Mesodermal cell (in vitro differentiated cells): ENCODE data around the gene AGAP1.

ENCODE experiments used
- H3K27ac ChIP-seq: 2 replicates; pipeline ENCODE4 v1.7.0; 2013; ENCODE audit warnings: mild to moderate bottlenecking, low read depth, low read length, moderate library complexity; ENCODE audit not compliant: severe bottlenecking
- H3K36me3 ChIP-seq: 2 replicates; pipeline ENCODE4 v1.7.1; 2013; ENCODE audit warnings: mild to moderate bottlenecking, low read length, moderate library complexity; ENCODE audit not compliant: control insufficient read depth, insufficient read depth
- H3K4me1 ChIP-seq: one replicate; pipeline ENCODE4 v1.7.1; 2013; ENCODE audit warnings: mild to moderate bottlenecking, low read length; ENCODE audit not compliant: insufficient read depth, control insufficient read depth, poor library complexity, severe bottlenecking
- H3K4me3 ChIP-seq: 2 replicates; pipeline ENCODE4 v1.7.0; 2013; ENCODE audit warnings: low read length, control low read depth, mild to moderate bottlenecking; ENCODE audit not compliant: insufficient read depth, poor library complexity, severe bottlenecking; ENCODE audit errors: extremely low read depth
- H3K9me3 ChIP-seq: 2 replicates; pipeline ENCODE4 v1.7.1; 2013; ENCODE audit warnings: mild to moderate bottlenecking, low read length, moderate library complexity; ENCODE audit not compliant: control insufficient read depth
- WGBS, 2 experiments: methylation state at CpG; one replicate each; pipeline ENCODE4 v1.1.5; 2013; ENCODE audit warnings: missing lambda C conversion rate in 2 of 2; ENCODE audit not compliant: insufficient coverage in 2 of 2; 5-methylcytosine and 5-hydroxymethylcytosine counted together

AGAP1 gene

GRCh38 chr2:235709969-235710879, 216.4 kb downstream of the AGAP1 start:
- Histone ChIP-seq H3K27ac (no peak overlapping the region), H3K4me3 (no peak overlapping the region), H3K36me3 (peaks cover 15% of the 10 kb centered on the region), H3K4me1 (peaks cover 14% of the 10 kb centered on the region), H3K9me3 (no peaks in the 10 kb centered on the region)
- WGBS, 2 experiments: 88 to 89% methylated on average over 22 to 23 of the region's 27 CpGs

DNA sequence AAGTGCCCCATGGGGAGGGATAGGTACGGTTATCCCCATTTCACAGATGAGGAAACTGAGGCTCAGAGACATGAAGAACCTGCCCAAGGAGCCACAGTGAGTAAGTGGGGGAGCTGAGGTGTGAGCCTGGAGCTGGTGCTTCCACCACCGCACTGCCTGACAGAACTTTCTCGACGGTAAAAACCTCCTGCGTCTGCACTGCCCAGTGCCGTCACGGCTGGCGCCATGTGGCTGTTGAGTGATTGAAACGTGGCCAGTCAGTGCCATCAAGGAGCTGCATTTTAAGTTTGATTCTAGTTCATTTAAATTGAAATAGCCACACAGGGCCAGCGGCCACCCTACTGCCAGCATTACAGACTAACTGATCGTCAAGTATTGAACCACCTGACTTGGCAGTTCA, 217.1 kb downstream of the AGAP1 start:
- Histone ChIP-seq H3K36me3 (peaks cover 15% of the 10 kb centered on the region), H3K27ac (no peak overlapping the region), H3K4me1 (peaks cover 14% of the 10 kb centered on the region), H3K9me3 (no peaks in the 10 kb centered on the region), H3K4me3 (no peak overlapping the region)
- 94 to 98% methylated on average over 10 of the region's 11 CpGs for WGBS, 2 experiments

DNA sequence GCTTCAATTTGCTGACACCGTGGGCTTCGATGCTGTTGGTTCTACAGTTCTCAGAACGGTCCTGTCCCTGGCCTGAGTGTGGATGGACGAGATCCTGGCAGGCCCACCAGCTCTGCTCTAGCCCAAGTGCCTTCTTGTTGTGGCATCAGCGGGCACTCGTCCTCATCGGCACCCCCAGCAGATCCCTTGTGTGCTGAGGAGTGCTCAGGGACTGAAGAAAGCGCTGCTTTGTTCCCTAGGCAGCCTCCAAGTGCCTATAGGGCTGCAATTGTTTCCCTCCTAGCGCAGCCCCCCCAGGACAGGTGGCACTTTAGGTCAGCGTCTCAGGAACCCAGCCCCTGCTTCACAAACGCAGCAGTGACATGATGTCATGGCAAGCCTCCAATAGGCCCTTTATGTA, 217.7 kb downstream of the AGAP1 start:
- Histone ChIP-seq H3K4me1 (peaks cover 14% of the 10 kb centered on the region), H3K4me3 (no peak overlapping the region), H3K9me3 (no peaks in the 10 kb centered on the region), H3K27ac (no peak overlapping the region), H3K36me3 (peaks cover 15% of the 10 kb centered on the region)
- WGBS, 2 experiments: 93 to 97% methylated on average over 11 of the region's 11 CpGs

DNA sequence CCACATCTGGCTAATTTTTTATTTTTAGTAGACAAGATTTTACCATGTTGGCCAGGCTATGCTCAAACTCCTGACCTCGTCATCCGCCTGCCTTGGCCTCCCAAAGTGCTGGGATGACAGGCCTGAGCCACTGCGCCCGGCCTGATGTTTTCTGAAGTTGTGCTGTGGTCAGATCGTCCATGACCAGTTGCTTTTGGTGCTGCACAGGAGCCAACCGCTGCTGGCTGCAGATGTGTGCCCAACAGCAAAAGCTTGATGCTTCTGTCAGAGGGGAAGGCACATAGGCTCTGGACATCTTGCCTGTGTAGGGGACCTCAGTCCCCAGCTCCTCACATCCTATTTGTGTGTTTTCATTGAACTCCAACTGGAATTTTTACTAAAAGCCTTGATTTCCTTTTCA, 218.3 kb downstream of the AGAP1 start:
- Histone ChIP-seq H3K36me3 (peaks cover 15% of the 10 kb centered on the region), H3K27ac (no peak overlapping the region), H3K9me3 (no peaks in the 10 kb centered on the region), H3K4me1 (peaks cover 14% of the 10 kb centered on the region), H3K4me3 (no peak overlapping the region)
- 93 to 98% methylated on average over 6 of the region's 6 CpGs for WGBS, 2 experiments

DNA sequence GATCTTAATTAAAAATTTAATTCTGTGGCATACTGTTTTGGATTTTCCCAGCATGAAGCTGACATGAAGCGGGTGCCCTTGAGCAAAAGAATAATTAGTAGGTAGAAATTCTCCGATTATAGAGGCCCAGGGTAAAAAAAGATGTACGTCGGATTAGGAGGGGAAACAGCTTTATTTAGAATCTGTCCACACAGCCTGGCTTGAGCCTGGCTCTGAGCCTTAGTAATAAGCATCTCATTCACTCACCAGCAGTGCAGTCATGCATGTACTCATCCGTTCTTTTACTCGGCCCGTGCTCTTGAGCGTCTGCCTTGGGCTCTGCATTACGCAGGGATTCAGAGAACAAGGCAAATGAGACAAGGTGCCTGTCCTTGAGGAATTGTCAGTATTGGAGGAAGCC, 219.3 kb downstream of the AGAP1 start:
- H3K27ac ChIP-seq: no peak overlapping the region
- H3K4me1 ChIP-seq: peaks cover 14% of the 10 kb centered on the region
- H3K4me3 ChIP-seq: no peak overlapping the region
- peaks cover 15% of the 10 kb centered on the region for H3K36me3 ChIP-seq
- H3K9me3 ChIP-seq: no peaks in the 10 kb centered on the region
- WGBS, 2 experiments: 92 to 96% methylated on average over 9 of the region's 9 CpGs

- 90 to 98% methylated on average over 5 to 8 of the region's 10 CpGs for WGBS, 2 experiments
- Histone ChIP-seq H3K27ac (no peak overlapping the region), H3K4me1 (peaks cover 7% of the 10 kb centered on the region), H3K36me3 (peaks cover 11% of the 10 kb centered on the region), H3K9me3 (no peaks in the 10 kb centered on the region), H3K4me3 (no peak overlapping the region)
These were observed 221.8 kb downstream of the AGAP1 start for GRCh38 chr2:235715601-235716000.

- peaks cover 6% of the 10 kb centered on the region for H3K36me3 ChIP-seq
- peaks cover 7% of the 10 kb centered on the region for H3K4me1 ChIP-seq
- no peak overlapping the region for H3K4me3 ChIP-seq
- no peak overlapping the region for H3K27ac ChIP-seq
- WGBS, 2 experiments: 93 to 99% methylated on average over 7 to 11 of the region's 13 CpGs
- H3K9me3 ChIP-seq: no peaks in the 10 kb centered on the region
These were observed 223.1 kb downstream of the AGAP1 start for GRCh38 chr2:235716875-235717496.

DNA sequence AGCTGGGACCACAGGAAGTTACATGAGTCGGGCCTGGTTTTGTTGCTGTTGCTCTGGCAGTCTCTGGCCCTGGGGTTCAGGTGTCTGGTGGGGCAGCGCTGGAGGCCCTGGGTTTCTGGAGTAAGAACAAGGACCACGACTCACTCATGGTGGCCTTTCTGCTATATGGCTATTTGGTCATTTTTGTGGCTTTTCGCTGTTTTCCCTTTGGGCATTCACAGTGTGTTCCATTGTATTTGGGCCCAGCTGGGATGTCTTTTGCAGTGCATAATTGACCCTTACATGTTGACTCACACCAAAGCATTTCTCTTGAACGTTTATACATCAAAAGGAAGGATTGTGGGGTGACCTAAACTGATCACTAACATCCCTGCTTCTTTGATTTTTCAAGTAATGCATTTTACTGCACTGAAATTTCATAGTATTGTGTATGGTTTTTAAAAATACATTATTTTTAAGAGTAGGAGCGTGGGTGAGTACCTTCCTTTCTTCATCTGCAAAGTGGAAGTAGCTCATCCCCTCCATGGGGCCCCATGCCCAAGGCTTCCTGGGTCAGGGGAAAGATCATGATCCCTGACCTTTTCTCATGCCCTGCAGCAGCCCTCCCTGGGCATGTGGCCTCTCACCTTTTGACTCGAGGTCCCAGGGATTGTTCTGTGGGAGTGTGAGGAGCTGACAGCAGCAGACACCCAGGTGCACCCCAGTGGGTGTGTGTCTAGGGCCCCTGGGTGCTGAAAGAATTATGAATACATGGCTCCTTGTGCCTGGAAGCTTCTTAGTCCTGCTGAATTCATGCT, 225.5 kb downstream of the AGAP1 start:
- Histone ChIP-seq H3K4me3 (no peak overlapping the region), H3K36me3 (peaks cover 13% of the 10 kb centered on the region)
- 91 to 93% methylated on average over 2 to 6 of the region's 7 CpGs for WGBS, 2 experiments

DNA sequence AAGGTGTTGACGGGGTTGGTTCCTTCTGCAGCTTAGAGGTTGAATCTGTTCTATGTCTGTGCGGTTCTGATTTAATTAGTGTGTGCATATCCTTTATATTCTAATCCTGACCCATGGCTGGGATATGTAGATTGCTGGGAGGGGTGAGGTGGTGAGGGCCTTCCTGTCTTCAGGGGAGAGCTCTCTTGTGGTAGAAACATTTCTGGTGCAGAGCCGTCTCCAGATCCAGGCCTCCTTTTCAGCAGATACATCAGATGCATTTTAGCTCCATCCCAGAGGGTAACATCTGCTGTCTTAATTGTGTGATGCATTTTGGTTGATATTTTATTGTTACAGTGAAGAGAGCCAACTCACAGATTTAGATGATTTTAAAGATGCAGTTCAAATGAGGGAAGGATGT, 227.8 kb downstream of the AGAP1 start:
- WGBS, 2 experiments: 100% methylated on average over 1 of the region's 3 CpGs; no CpG with 5 or more reads in 1 of the 2 experiments
- Histone ChIP-seq H3K27ac (no peak overlapping the region), H3K9me3 (no peaks in the 10 kb centered on the region), H3K36me3 (peaks cover 13% of the 10 kb centered on the region), H3K4me3 (no peak overlapping the region), H3K4me1 (peaks cover 7% of the 10 kb centered on the region)

More for the DNA sequence above, 225.5 kb downstream of the AGAP1 start:
- Histone ChIP-seq H3K27ac (no peak overlapping the region), H3K9me3 (no peaks in the 10 kb centered on the region), H3K4me1 (peaks cover 7% of the 10 kb centered on the region)

DNA sequence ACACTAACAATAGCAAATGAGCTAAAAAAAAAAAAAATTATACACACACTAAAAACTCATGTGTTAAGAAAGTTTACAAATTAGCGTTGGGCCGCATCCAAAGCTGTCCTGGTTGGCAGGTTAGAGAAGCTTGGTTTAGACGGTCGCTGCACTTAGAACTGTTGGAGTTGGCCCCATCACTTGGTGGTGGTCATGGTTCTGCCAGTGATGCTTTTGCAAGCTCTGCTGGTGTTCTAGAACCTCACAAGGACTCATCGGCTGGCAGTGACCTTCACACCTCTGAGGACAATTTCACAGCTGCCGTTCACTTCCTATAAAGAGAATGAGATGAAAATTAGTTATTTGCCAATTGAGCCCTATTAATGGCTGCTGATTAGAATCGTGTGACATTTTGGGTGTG, 229.0 kb downstream of the AGAP1 start:
- 93 to 96% methylated on average over 3 to 4 of the region's 7 CpGs for WGBS, 2 experiments
- Histone ChIP-seq H3K4me3 (no peak overlapping the region), H3K27ac (no peak overlapping the region), H3K36me3 (peaks cover 13% of the 10 kb centered on the region), H3K4me1 (peaks cover 7% of the 10 kb centered on the region), H3K9me3 (no peaks in the 10 kb centered on the region)
